H1 (cell line): ENCODE results near the gene RBM20. TPM values are rescaled to one million over a fixed set of nuclear protein-coding genes. Genes with fewer than 3 reads are reported as not detected.

Experiments used
- CTCF ChIA-PET: fragments of 300-600 bp; sonication (Branson Sonifier 250); formaldehyde crosslinking; loops from one replicate; lab custom pipeline; 2021; ENCODE audit not compliant: partially characterized antibody; lab: Charles Lee
- POLR2A ChIA-PET: fragments of 300-600 bp; sonication (Branson Sonifier 250); formaldehyde crosslinking; loops from one replicate; lab custom pipeline; 2021; ENCODE audit warnings: inconsistent platforms; ENCODE audit not compliant: partially characterized antibody; lab: Charles Lee
- DNase-seq, 2 experiments: peaks; one replicate each; pipeline versions ENCODE4 v3.0.0 to v3.0.0-alpha.2; 2010 to 2022; ENCODE audit warnings: low spot score in 2 of 2, low read depth in 1 of 2, mixed read lengths in 1 of 2
- FAIRE-seq: peaks from 2 replicates; lab custom pipeline; 2011; peaks lifted over from hg19 to GRCh38; lab: Jason Lieb, UNC
- H2AFZ ChIP-seq: 2 replicates; pipeline ENCODE4 v1.8.1; 2012; ENCODE audit warnings: low read length, inconsistent platforms
- H2AK5ac ChIP-seq: 2 replicates; pipeline ENCODE4 v1.6.1; 2013; ENCODE audit warnings: low read depth, low read length
- H2BK120ac ChIP-seq: replicated peaks from 2 replicates; pipeline ENCODE3; 2013; ENCODE audit warnings: low read depth, low read length, inconsistent platforms
- H2BK12ac ChIP-seq: 2 replicates; pipeline ENCODE4 v1.6.1; 2013; ENCODE audit warnings: low read depth, low read length
- H2BK15ac ChIP-seq: 2 replicates; pipeline ENCODE4 v1.6.1; 2013; ENCODE audit warnings: low read length
- H2BK20ac ChIP-seq: 2 replicates; pipeline ENCODE4 v1.6.1; 2013; ENCODE audit warnings: low read length
- H2BK5ac ChIP-seq: 2 replicates; pipeline ENCODE4 v1.6.1; 2013; ENCODE audit warnings: low read depth, low read length
- H3K14ac ChIP-seq: 2 replicates; pipeline ENCODE4 v1.6.1; 2013; ENCODE audit warnings: inconsistent platforms; ENCODE audit not compliant: insufficient read length
- H3K18ac ChIP-seq: 2 replicates; pipeline ENCODE4 v1.6.1; 2013; ENCODE audit warnings: low read length; ENCODE audit errors: extremely low read depth
- H3K23ac ChIP-seq: 2 replicates; pipeline ENCODE4 v1.6.1; 2013; ENCODE audit warnings: inconsistent platforms; ENCODE audit not compliant: insufficient read length
- H3K23me2 ChIP-seq: 2 replicates; pipeline ENCODE4 v1.6.1; 2013; ENCODE audit warnings: low read depth, low read length
- H3K27ac ChIP-seq: 2 replicates; pipeline ENCODE4 v1.6.1; 2011; ENCODE audit warnings: low read depth, low read length, inconsistent platforms
- H3K27me3 ChIP-seq, 4 experiments: replicated peaks in 1 of 4; 1 replicate in 1 of 4; 2 replicates in 3 of 4; pipeline versions ENCODE4 v1.6.1 to v1.8.1; 2011 to 2013; ENCODE audit warnings: low read length in 3 of 4, mild to moderate bottlenecking in 3 of 4, inconsistent platforms in 2 of 4, mixed read lengths in 2 of 4, moderate library complexity in 1 of 4; ENCODE audit not compliant: control insufficient read depth in 3 of 4, insufficient read depth in 3 of 4; ENCODE audit errors: extremely low read depth in 1 of 4
- H3K36me3 ChIP-seq, 4 experiments: 2 replicates each; pipeline versions ENCODE4 v1.6.1 to v1.8.1; 2011 to 2013; ENCODE audit warnings: mild to moderate bottlenecking in 4 of 4, low read length in 3 of 4, moderate library complexity in 2 of 4, control low read depth in 1 of 4, inconsistent platforms in 1 of 4; ENCODE audit not compliant: insufficient read depth in 4 of 4, control insufficient read depth in 2 of 4
- H3K4ac ChIP-seq: replicated peaks from 2 replicates; pipeline ENCODE3; 2013; ENCODE audit warnings: low read length, low read depth, mixed read lengths, inconsistent platforms; ENCODE audit not compliant: insufficient read length
- H3K4me1 ChIP-seq, 4 experiments: replicated peaks in 1 of 4; 1 replicate in 1 of 4; 2 replicates in 3 of 4; pipeline versions ENCODE4 v1.6.1 to v1.8.1; 2011 to 2013; ENCODE audit warnings: low read length in 3 of 4, inconsistent platforms in 2 of 4, mixed read lengths in 1 of 4; ENCODE audit not compliant: insufficient read depth in 4 of 4, control insufficient read depth in 3 of 4
- H3K4me2 ChIP-seq, 2 experiments: 2 replicates each; pipeline versions ENCODE4 v1.6.1 to v1.8.1; 2011 to 2013; ENCODE audit warnings: low read depth in 2 of 2, low read length in 2 of 2, control low read depth in 1 of 2, inconsistent platforms in 1 of 2, mild to moderate bottlenecking in 1 of 2; ENCODE audit not compliant: insufficient read depth in 1 of 2
- H3K4me3 ChIP-seq, 4 experiments: fragments of 200-600, 300-600 bp in 1 of 4; sonication (generic), shearing (Covaris generic), sonication (Bioruptor Twin) in 1 of 4; 2 replicates each; pipeline versions ENCODE4 v1.5.1 to v1.8.1; 2011 to 2016; ENCODE audit warnings: low read length in 4 of 4, low read depth in 3 of 4, control low read depth in 2 of 4, inconsistent platforms in 2 of 4, mild to moderate bottlenecking in 2 of 4, mixed read lengths in 1 of 4, moderate library complexity in 1 of 4; ENCODE audit not compliant: insufficient read depth in 2 of 4; ENCODE audit errors: extremely low read depth in 1 of 4
- H3K56ac ChIP-seq: replicated peaks from 2 replicates; pipeline ENCODE3; 2013; ENCODE audit warnings: low read depth, mild to moderate bottlenecking, mixed read lengths, low read length, inconsistent platforms; ENCODE audit not compliant: insufficient read length
- H3K79me1 ChIP-seq: 2 replicates; pipeline ENCODE4 v1.6.1; 2013; ENCODE audit warnings: low read depth, low read length, control low read depth
- H3K79me2 ChIP-seq, 2 experiments: 2 replicates each; pipeline versions ENCODE4 v1.6.1 to v1.8.1; 2012 to 2013; ENCODE audit warnings: low read length in 2 of 2, mild to moderate bottlenecking in 2 of 2, inconsistent platforms in 1 of 2; ENCODE audit not compliant: insufficient read depth in 2 of 2, control insufficient read depth in 1 of 2
- H3K9ac ChIP-seq, 4 experiments: replicated peaks in 1 of 4; 1 replicate in 1 of 4; 2 replicates in 3 of 4; pipeline versions ENCODE4 v1.6.1 to v1.8.1; 2011 to 2013; ENCODE audit warnings: low read depth in 3 of 4, low read length in 3 of 4, control low read depth in 2 of 4, mild to moderate bottlenecking in 2 of 4, moderate library complexity in 2 of 4, inconsistent platforms in 1 of 4; ENCODE audit errors: extremely low read depth in 1 of 4
- H3K9me3 ChIP-seq, 2 experiments: 2 replicates each; pipeline versions ENCODE4 v1.6.1 to v1.8.1; 2012 to 2013; ENCODE audit warnings: mild to moderate bottlenecking in 2 of 2, moderate library complexity in 2 of 2, control low read depth in 1 of 2, inconsistent platforms in 1 of 2, low read depth in 1 of 2, low read length in 1 of 2, mixed read lengths in 1 of 2; ENCODE audit not compliant: insufficient read depth in 2 of 2
- H4K20me1 ChIP-seq, 2 experiments: replicated peaks in 1 of 2; 2 replicates each; pipeline versions ENCODE3 to v1.8.1; 2011 to 2013; ENCODE audit warnings: inconsistent platforms in 2 of 2, low read length in 2 of 2, mild to moderate bottlenecking in 1 of 2; ENCODE audit not compliant: insufficient read depth in 2 of 2, control insufficient read depth in 1 of 2
- H4K5ac ChIP-seq: 2 replicates; pipeline ENCODE4 v1.6.1; 2013; ENCODE audit warnings: low read length, low read depth, mixed read lengths, inconsistent platforms; ENCODE audit not compliant: insufficient read length
- H4K8ac ChIP-seq: 2 replicates; pipeline ENCODE4 v1.8.0; 2013; ENCODE audit warnings: mild to moderate bottlenecking, moderate library complexity, low read length, inconsistent platforms; ENCODE audit not compliant: insufficient read depth; ENCODE audit errors: extremely low read depth
- H4K91ac ChIP-seq: replicated peaks from 2 replicates; pipeline ENCODE3; 2013; ENCODE audit warnings: low read length, mixed read lengths, inconsistent platforms; ENCODE audit not compliant: insufficient read length
- EP300 ChIP-seq, 2 experiments: IDR thresholded peaks; 1 replicate in 1 of 2; 2 replicates in 1 of 2; pipeline ENCODE4 v1.6.1; 2011 to 2012; ENCODE audit warnings: low read depth in 2 of 2, low read length in 2 of 2, mild to moderate bottlenecking in 2 of 2, borderline replicate concordance in 1 of 2, inconsistent platforms in 1 of 2, moderate library complexity in 1 of 2
- JUND ChIP-seq: IDR thresholded peaks from 2 replicates; pipeline ENCODE4 v1.6.1; 2011; ENCODE audit warnings: mild to moderate bottlenecking, improper control_type of control experiment, low read length
- KDM5A ChIP-seq: fragments of 200-600 bp; IDR thresholded peaks from 2 replicates; pipeline ENCODE4 v1.7.1; 2012; ENCODE audit warnings: mild to moderate bottlenecking, low read length, inconsistent platforms, mixed read lengths
- NRF1 ChIP-seq: IDR thresholded peaks from 2 replicates; pipeline ENCODE4 v1.6.1; 2011; ENCODE audit warnings: mild to moderate bottlenecking, low read depth, low read length, improper control_type of control experiment
- PHF8 ChIP-seq: fragments of 200-600 bp; sonication (generic); conservative IDR thresholded peaks from 2 replicates; pipeline ENCODE4 v1.7.1; 2012; ENCODE audit warnings: low read depth, mild to moderate bottlenecking, inconsistent platforms, low read length, moderate library complexity
- RXRA ChIP-seq: IDR thresholded peaks from 2 replicates; pipeline ENCODE4 v1.6.1; 2011; ENCODE audit warnings: low read depth, mild to moderate bottlenecking, low read length, moderate library complexity; ENCODE audit not compliant: insufficient read depth
- SP1 ChIP-seq: IDR thresholded peaks from 2 replicates; pipeline ENCODE4 v1.6.1; 2011; ENCODE audit warnings: low read depth, low read length
- SP2 ChIP-seq: IDR thresholded peaks from 2 replicates; pipeline ENCODE4 v1.6.1; 2012; ENCODE audit warnings: mild to moderate bottlenecking, low read length, inconsistent platforms
- SP4 ChIP-seq: IDR thresholded peaks from 2 replicates; pipeline ENCODE4 v1.6.1; 2012; ENCODE audit warnings: low read length, inconsistent platforms
- TAF1 ChIP-seq: IDR thresholded peaks from 2 replicates; pipeline ENCODE4 v1.6.1; 2011; ENCODE audit warnings: mild to moderate bottlenecking, low read depth, low read length
- WGBS, 2 experiments: shearing (Covaris generic) in 1 of 2; methylation state at CpG; one replicate each; pipeline versions ENCODE4 v1.1.6 to v1.1.7; 2013 to 2015; ENCODE audit warnings: low lambda C conversion rate in 2 of 2, mixed read lengths in 2 of 2, inconsistent platforms in 1 of 2, low coverage in 1 of 2, missing lambda C conversion rate in 1 of 2; ENCODE audit not compliant: insufficient replicate concordance in 2 of 2, insufficient coverage in 1 of 2, insufficient read length in 1 of 2; ENCODE audit errors: extremely low coverage in 1 of 2, missing lambda C conversion rate in 1 of 2; 5-methylcytosine and 5-hydroxymethylcytosine counted together
- polyA plus RNA-seq, 7 experiments: library from polyadenylated mRNA; depleted of rRNA in 3 of 7; stranded (reverse) in 5 of 7; unstranded in 2 of 7; fragments of >200 nt in 5 of 7; fragments of 200-250 nt in 2 of 7; gene quantifications; 1 replicate in 5 of 7; 2 replicates in 1 of 7; 4 replicates in 1 of 7; pipeline versions ENCODE4 v1.2.1 to v1.2.3, GENCODE V29; 2011 to 2013; ENCODE audit warnings: missing spikeins in 2 of 7, mixed read lengths in 2 of 7
- total RNA-seq: library from RNA; stranded (reverse); fragmentation: NEBNext Ultra II Directional; extraction: Animal tissue kit (Norgen Biotek cat#: 25700); gene quantifications from 2 replicates; pipeline ENCODE4 v1.2.1, GENCODE V29; 2021

RBM20 gene
- total and polyA plus RNA-seq, 2 of the 8 experiments (the other 6 are each of a cell fraction or from before 2014, with no cell fraction given) = 0.05 to 0.63 TPM

DNA sequence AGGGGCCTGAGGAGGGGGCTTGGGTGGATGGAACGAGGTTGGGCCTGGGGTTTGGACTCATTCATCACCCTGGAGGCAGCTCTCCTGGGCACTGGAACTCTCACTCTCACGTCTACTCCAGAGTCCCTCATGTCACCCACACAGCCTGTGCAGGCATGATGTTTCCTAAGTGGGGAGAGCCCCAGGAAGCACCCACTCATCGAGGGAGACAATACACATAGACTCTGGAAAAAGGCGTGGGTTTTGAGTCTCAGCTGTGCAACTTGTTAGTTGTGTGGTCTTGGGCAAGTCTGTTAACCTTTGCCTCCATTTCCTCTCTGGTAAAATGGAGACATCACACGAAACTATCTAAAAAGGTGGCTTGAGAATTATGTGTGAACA, 25.9 kb upstream of the RBM20 start:
- CTCF ChIA-PET = interaction anchor here (1.0 to 14.3 kb wide), 6 partner anchors 13 to 128 kb away, joined by 3 to 237 read pairs (median 4); no protein-coding TSS in a partner anchor

More for the DNA sequence above, 25.9 kb upstream of the RBM20 start:
- no peak overlapping the region for H2BK5ac ChIP-seq
- no peak overlapping the region for H3K4me2 ChIP-seq
- H2BK120ac ChIP-seq = no peak overlapping the region
- no peak overlapping the region for H3K18ac ChIP-seq
- no peaks in the 10 kb centered on the region for H4K20me1 ChIP-seq
- H2AFZ ChIP-seq = no peak overlapping the region
- H3K36me3 ChIP-seq = no peaks in the 10 kb centered on the region
- H3K14ac ChIP-seq = no peak overlapping the region
- no peak overlapping the region for H2BK15ac ChIP-seq
- no peak overlapping the region for H3K56ac ChIP-seq
- H2AK5ac ChIP-seq = no peak overlapping the region
- no peak overlapping the region for H2BK20ac ChIP-seq
- no peak overlapping the region for H2BK12ac ChIP-seq
- H3K9me3 ChIP-seq = no peaks in the 10 kb centered on the region
- H3K23me2 ChIP-seq = no peaks in the 10 kb centered on the region; the same call in 1 of the 2 replicates
- no peaks in the 10 kb centered on the region for H3K79me1 ChIP-seq
- no peak overlapping the region for H3K4ac ChIP-seq
- no peak for FAIRE-seq
- POLR2A ChIA-PET = interaction anchor here (1.2 to 1.6 kb wide), 4 partner anchors 11 to 301 kb away, joined by 3 to 4 read pairs (median 3); partner anchors contain the start of genes BBIP1, RBM20 and SHOC2
- H4K8ac ChIP-seq = no peak overlapping the region
- no peak overlapping the region for H4K91ac ChIP-seq
- no peaks in the 10 kb centered on the region for H3K79me2 ChIP-seq
- no peaks in the 10 kb centered on the region for H3K27me3 ChIP-seq
- H3K9ac ChIP-seq = no peak overlapping the region
- WGBS, 2 experiments = 85% methylated on average over 5 of the region's 5 CpGs; no CpG with 5 or more reads in 1 of the 2 experiments
- H4K5ac ChIP-seq = no peak overlapping the region
- no peak overlapping the region for H3K23ac ChIP-seq
- TF ChIP-seq SP4 = no peak
- TF ChIP-seq RXRA = no peak
- TF ChIP-seq PHF8 = no peak
- TF ChIP-seq KDM5A = no peak
- no peak for TF ChIP-seq JUND
- no peak for TF ChIP-seq EP300 (IDR thresholded peaks at IDR 0.05; ENCODE audit: borderline replicate concordance in 1 of 2, low read depth in 2 of 2, low read length in 2 of 2)
- TF ChIP-seq NRF1 = no peak
- no peak for TF ChIP-seq SP2
- no peak for TF ChIP-seq SP1
- no peak for TF ChIP-seq TAF1
- TF ChIP-seq, all 59 proteins: peak for 0
- H3K4me3 ChIP-seq = no peak overlapping the region
- no peak overlapping the region for H3K27ac ChIP-seq
- H3K4me1 ChIP-seq = no peaks in the 10 kb centered on the region
- DNase-seq = no peak
